ENCODE results near the gene AQP12A. TPM values are rescaled to one million over a fixed set of nuclear protein-coding genes. Genes with fewer than 3 reads are reported as not detected.

The AQP12A gene
- polyA plus RNA-seq, 1 donor (not counting 4 experiments of a cell fraction or from before 2014, with no cell fraction given): not detected

- H2AFZ ChIP-seq (ENCODE audit: control insufficient read depth, low read length): no peak overlapping the region
- no peaks in the 10 kb centered on the region for H3K4me1 ChIP-seq (ENCODE audit: control insufficient read depth, extremely low read depth, insufficient read depth, low read length)
- H3K4me3 ChIP-seq (ENCODE audit: control insufficient read depth in 2 of 3, extremely low read depth in 1 of 3, insufficient read depth in 2 of 3, low read depth in 1 of 3, low read length in 3 of 3): no peak overlapping the region
- no peaks in the 10 kb centered on the region for H3K9me1 ChIP-seq (ENCODE audit: control insufficient read depth, extremely low read depth, insufficient read depth, low read length)
- H3K9me3 ChIP-seq (ENCODE audit: control insufficient read depth, low read depth, low read length): no peaks in the 10 kb centered on the region
- no peak overlapping the region for H3K4me2 ChIP-seq (ENCODE audit: control insufficient read depth, extremely low read depth, insufficient read depth, low read depth, low read length)
- H3K79me2 ChIP-seq (ENCODE audit: control insufficient read depth, insufficient read depth, low read length): no peaks in the 10 kb centered on the region
- H3K9ac ChIP-seq (ENCODE audit: control insufficient read depth, extremely low read depth, insufficient read depth, low read length): no peak overlapping the region
- H3K27ac ChIP-seq (ENCODE audit: control insufficient read depth, insufficient read depth, low read length): no peak overlapping the region
- no peak for FAIRE-seq
- no peaks in the 10 kb centered on the region for H4K20me1 ChIP-seq (ENCODE audit: control insufficient read depth, extremely low read depth, insufficient read depth, low read length)
- no peaks in the 10 kb centered on the region for H3K36me3 ChIP-seq (ENCODE audit: control insufficient read depth in 2 of 2, extremely low read depth in 1 of 2, insufficient read depth in 2 of 2, low read length in 2 of 2)
- DNase-seq (ENCODE audit: low read depth, low spot score): no peak
- no peaks in the 10 kb centered on the region for H3K27me3 ChIP-seq (ENCODE audit: control insufficient read depth, extremely low read depth, insufficient read depth, low read length)
- no peak for TF ChIP-seq CTCF (optimal IDR thresholded peaks at IDR 0.05 in 1 of 3, IDR thresholded peaks at IDR 0.05 in 1 of 3, conservative IDR thresholded peaks at IDR 0.05 in 1 of 3; ENCODE audit: extremely low read depth in 1 of 3, insufficient read depth in 2 of 3, low read length in 3 of 3)
- TF ChIP-seq EZH2 (IDR thresholded peaks at IDR 0.05; ENCODE audit: low read length): no peak
- dilution Hi-C loops (cut with MboI; ENCODE audit: extremely low pct_ligation_motif_present, low sequenced_read_pairs): no loop called here
Measured at GRCh38 chr2:240721596-240722180, 30.0 kb downstream of the AQP12A start.

GRCh38 chr2:240722376-240722775 is 30.7 kb downstream of the AQP12A start:
- no peaks in the 10 kb centered on the region for H4K20me1 ChIP-seq (ENCODE audit: control insufficient read depth, extremely low read depth, insufficient read depth, low read length)
- no peak for DNase-seq (ENCODE audit: low read depth, low spot score)
- FAIRE-seq: no peak
- no peaks in the 10 kb centered on the region for H3K79me2 ChIP-seq (ENCODE audit: control insufficient read depth, insufficient read depth, low read length)
- H3K9me3 ChIP-seq (ENCODE audit: control insufficient read depth, low read depth, low read length): no peaks in the 10 kb centered on the region
- no peaks in the 10 kb centered on the region for H3K4me1 ChIP-seq (ENCODE audit: control insufficient read depth, extremely low read depth, insufficient read depth, low read length)
- no peaks in the 10 kb centered on the region for H3K36me3 ChIP-seq (ENCODE audit: control insufficient read depth in 2 of 2, extremely low read depth in 1 of 2, insufficient read depth in 2 of 2, low read length in 2 of 2)
- no peak overlapping the region for H3K27ac ChIP-seq (ENCODE audit: control insufficient read depth, insufficient read depth, low read length)
- no peak overlapping the region for H3K4me2 ChIP-seq (ENCODE audit: control insufficient read depth, extremely low read depth, insufficient read depth, low read depth, low read length)
- TF ChIP-seq EZH2 (IDR thresholded peaks at IDR 0.05; ENCODE audit: low read length) (no peak), CTCF (optimal IDR thresholded peaks at IDR 0.05 in 1 of 3, IDR thresholded peaks at IDR 0.05 in 1 of 3, conservative IDR thresholded peaks at IDR 0.05 in 1 of 3; ENCODE audit: extremely low read depth in 1 of 3, insufficient read depth in 2 of 3, low read length in 3 of 3) (no peak)
- no peak overlapping the region for H3K4me3 ChIP-seq (ENCODE audit: control insufficient read depth in 2 of 3, extremely low read depth in 1 of 3, insufficient read depth in 2 of 3, low read depth in 1 of 3, low read length in 3 of 3)
- dilution Hi-C loops (cut with MboI; ENCODE audit: extremely low pct_ligation_motif_present, low sequenced_read_pairs): no loop called here
- H3K27me3 ChIP-seq (ENCODE audit: control insufficient read depth, extremely low read depth, insufficient read depth, low read length): no peaks in the 10 kb centered on the region
- H2AFZ ChIP-seq (ENCODE audit: control insufficient read depth, low read length): no peak overlapping the region
- H3K9me1 ChIP-seq (ENCODE audit: control insufficient read depth, extremely low read depth, insufficient read depth, low read length): no peaks in the 10 kb centered on the region
- H3K9ac ChIP-seq (ENCODE audit: control insufficient read depth, extremely low read depth, insufficient read depth, low read length): no peak overlapping the region
